Epidermal melanocyte (primary cell): ENCODE results near the gene RBM19.

ENCODE experiments used
- DNase-seq: peaks from one replicate; pipeline ENCODE4 v3.0.0; 2011; ENCODE audit warnings: low spot score; ENCODE audit not compliant: insufficient read length

Gene RBM19

GRCh38 chr12:113990250-113991223 is 24.4 kb upstream of the RBM19 start:
- no peak for DNase-seq

- no peak for DNase-seq
Observed at GRCh38 chr12:113988976-113989375, 22.9 kb upstream of the RBM19 start.

- no peak for DNase-seq
Observed at GRCh38 chr12:113988064-113988451, 21.9 kb upstream of the RBM19 start.

- no peak for DNase-seq
Observed at GRCh38 chr12:113987261-113988063, 21.3 kb upstream of the RBM19 start.

GRCh38 chr12:113984464-113984863 is 18.3 kb upstream of the RBM19 start:
- no peak for DNase-seq

DNA sequence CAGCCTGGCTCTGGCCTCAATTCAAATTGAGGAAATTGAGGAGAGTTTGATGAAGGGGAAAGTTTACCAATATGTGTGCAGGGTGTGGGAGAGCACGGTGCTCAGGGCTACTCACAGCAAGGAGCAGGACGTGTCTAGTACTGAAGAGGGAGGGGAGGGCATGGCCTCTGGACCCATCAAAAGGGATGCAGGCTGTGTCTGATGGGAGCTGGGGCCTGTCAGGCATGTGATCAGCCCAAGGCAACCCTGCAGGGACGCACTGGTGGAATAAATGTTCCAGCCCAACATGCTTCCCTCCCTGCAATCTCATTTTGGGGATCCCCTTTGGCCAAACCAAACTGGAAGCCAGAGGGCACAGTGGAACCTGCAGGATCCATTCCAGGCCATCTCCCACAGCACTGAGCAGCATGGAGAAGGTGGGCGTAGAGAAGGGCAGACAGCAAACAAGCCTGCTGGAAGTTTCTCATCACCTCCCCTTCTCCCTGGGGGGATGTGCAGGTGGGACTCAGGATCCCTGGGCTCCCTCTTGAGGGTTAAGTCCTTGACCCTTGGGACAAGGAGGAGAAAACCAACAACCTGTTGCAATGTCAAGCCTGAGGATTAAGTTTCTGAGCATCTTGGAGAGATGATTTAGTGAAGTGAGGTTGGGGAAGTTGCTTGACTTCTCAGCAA is 17.8 kb upstream of the RBM19 start:
- DNase-seq, result no peak

GRCh38 chr12:113983265-113983664 is 17.1 kb upstream of the RBM19 start:
- DNase-seq, result no peak

DNA sequence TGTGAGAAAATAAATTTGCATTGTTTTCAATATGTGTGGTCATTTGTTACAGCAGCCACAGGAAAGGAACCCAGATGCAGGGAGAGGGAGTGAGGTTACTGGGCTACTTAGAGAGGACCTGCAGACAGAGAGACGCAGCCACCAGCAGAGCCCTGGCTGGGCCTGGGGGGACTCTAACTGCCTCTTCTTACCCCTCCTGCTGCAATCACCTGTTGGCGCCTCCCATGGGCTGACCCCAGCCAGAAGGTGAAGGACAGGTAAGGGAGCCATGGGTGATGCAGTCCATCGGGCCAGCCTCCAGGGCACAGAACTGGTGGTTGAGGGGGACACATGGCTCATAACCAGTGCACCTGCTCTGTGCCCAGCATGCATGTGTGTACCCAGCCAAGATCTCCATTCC is 15.8 kb upstream of the RBM19 start:
- DNase-seq, result no peak

DNA sequence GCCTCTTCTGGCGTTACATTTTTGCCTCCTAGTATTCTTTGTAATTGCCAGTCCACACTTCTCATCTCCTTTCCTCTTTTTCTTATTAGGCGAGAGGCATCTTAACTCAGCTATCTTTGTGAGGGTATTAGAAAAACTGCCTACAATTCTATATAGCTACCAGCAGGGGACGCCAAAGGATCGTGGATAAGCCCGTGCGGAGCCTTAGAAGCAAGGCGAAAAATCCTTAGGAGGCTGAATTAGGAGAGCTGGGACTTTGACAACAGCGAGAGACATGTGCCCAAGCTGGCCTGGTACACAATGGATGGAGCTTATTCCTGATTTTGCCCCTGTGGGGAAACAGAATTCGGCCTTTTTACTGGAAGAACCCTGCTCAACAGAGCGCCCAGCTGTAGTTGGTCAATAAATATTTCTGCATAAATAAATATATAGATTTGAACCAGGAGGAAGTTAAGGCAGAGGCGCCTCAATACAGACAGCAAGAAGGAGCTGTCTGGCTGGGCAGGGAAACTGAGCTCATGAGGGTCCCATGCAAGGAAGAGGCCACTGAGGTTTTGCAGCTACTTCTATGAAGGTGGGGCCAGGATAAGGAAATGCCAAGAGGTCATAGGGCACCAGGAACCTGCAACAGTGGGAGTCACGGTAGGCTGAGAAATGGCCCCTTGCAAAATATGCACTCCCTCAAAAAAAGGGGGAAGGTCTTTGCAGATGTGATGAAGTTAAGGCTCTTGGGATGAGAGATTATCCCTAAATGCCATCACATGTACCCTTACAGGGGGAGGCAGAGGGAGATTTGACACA is 14.6 kb upstream of the RBM19 start:
- DNase-seq, result peak; percentile 66

DNA sequence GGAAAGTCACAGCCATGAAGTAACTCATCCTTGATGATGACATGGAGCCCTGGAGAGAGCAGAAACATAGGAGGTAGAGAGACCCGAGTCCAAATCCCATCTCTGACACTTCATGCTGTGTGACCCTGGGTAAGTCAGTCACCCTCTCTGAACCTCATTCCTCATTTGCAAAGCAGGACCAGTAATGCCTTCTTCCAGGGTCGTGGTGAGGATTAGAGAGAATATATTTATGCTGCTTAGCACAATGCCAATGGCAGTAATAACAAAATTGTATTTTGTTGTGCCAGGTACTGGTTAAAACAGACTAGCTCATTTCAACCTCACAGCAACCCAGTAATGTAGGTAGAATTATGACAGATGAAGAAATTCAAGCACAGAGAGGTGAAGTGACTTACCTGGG is 13.9 kb upstream of the RBM19 start:
- DNase-seq, result no peak

- no peak for DNase-seq
Observed at GRCh38 chr12:113978080-113978479, 12.0 kb upstream of the RBM19 start.

DNA sequence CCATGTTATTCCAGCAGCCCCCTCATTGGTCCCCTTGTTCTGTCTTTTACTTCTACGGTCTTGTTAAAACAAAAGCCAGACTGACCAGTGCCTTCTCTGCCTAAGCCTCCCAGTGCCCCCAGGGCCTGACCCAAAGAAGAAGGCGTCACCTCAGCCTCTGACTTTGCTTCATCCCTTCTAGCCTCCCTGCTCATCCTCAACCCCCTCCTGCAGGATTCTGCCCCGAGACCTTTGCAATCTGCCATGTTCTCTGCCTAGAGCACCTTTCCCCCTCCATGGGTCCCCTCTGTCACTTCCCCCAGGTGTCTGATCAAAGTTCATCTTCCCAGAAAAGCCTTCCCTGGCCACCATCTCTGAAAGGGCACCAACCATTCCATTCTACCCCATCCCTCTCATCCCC is 7.9 kb upstream of the RBM19 start:
- DNase-seq, result no peak

GRCh38 chr12:113973109-113973904 is 7.2 kb upstream of the RBM19 start:
- DNase-seq, result no peak

GRCh38 chr12:113971392-113971791 is 5.3 kb upstream of the RBM19 start:
- DNase-seq, result no peak

DNA sequence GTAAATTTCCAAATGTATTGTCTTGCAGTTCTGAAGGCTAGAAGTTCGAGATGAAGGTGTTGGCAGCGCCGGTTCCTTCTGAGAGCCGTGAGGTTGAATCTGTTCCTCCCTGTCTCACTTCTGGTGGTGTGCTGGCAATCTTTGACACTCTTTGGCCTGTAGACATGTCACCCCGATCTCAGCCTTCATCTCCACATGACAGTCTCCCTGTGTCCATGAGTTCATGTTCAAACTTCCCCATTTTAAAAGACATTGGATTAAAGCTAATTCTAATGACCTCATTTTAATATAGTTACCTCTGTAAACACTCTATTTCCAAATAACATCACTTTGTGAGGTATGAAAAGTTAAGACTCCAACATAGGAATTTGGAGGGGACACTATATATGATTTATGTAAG is 4.1 kb upstream of the RBM19 start:
- no peak for DNase-seq

- DNase-seq, result no peak
Observed at GRCh38 chr12:113967368-113967767, 1.2 kb upstream of the RBM19 start.

DNA sequence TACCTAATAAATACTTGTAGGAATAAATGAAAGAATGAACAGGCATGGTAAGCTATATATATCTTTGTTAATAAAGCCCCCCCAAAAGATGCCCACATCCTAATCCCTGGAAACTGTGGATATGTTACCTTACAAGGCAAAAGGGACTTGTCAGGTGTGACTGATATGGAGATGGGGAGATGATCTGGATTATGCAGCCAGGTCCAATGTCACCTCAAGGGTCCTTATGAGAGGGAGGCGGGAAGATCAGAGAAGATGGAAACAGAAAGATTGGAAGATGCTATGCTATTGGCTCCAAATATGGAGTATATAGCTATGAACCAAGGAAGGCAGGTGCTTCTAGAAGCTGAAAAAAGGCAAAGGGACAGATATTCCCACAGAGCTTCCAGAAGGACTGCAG is 3.4 kb downstream of the RBM19 start:
- DNase-seq, result no peak

DNA sequence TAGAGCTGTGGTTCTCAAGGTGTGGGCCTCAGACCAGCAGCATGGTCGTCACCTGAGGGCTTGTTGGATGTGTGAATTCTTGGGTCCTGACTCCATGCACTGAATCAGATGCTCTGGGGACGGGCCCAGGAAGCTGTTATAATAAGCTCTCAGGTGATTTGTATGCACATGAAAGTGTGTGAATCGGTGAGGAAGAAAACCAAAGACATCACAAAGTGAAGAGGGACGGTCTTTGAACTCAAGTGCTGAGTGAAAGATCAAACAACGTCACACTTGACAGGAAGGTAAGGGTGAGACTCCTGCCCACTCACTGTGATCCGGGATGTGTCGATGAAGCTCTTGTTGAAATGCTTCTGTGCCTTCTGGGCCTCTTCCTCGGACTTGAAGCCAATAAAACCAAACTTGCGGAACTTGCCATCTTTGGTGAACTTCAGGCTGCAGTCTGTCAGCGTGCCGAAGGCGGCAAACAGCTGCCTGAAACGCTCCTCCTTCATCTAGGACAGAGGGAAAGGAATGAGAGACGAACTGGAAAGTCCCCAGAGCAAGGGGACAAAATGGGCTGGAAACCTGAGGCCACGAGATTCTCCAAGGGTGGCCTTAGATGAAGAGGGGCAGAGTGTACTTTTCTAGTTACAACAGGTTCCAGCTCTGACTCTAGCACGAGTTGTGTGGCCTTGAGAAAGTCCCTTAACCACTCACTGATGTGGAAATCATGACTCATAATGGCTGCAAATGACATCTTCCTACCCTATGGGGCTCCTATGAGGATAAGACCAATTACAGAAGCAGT is 4.0 kb downstream of the RBM19 start:
- DNase-seq, result no peak

DNA sequence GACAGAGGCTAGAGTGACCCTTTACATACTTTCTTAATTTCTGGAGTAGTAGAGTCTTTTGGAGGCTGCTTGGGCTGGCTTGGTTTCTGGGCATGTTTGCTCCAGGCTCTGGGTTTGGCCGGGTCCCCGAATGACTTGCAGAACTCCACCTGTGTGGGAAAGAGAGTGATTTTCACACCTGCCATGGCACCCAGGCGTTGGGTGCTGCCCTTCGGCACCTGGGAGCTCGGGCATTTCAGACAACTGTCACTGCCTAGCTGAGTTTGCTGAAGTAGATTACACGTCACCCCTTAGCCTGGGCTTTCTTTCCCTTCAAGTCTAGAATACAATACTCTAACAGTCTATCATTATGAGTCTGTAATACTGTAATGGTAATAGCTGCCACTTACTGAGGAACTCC is 6.1 kb downstream of the RBM19 start:
- DNase-seq, result no peak
